IMR-90 (cell line): ENCODE data around the gene SRPK1. TPM values are rescaled to one million over a fixed set of nuclear protein-coding genes. Genes with fewer than 3 reads are reported as not detected.

Experiments used
- ATAC-seq: fragments of 200-7000 bp; cut with Tn5 transposase; 2 replicates; pipeline ENCODE4 v1.9.1; 2020; ENCODE audit warnings: low read depth, mild to moderate bottlenecking, moderate library complexity
- BruUV-seq: library from RNA; stranded (reverse); fragments of 400-500 nt; replicated peaks from 2 replicates; lab custom pipeline; 2021; lab: Mats Ljungman, UMichigan
- CTCF ChIA-PET: fragments of 300-600 bp; formaldehyde crosslinking; extraction: SDS; loops from one replicate; lab custom pipeline; 2021; ENCODE audit warnings: antibody characterized with exemption; lab: Yijun Ruan, JAX
- POLR2A ChIA-PET: fragments of 300-600 bp; sonication (Branson Sonifier 250); formaldehyde crosslinking; loops from one replicate; lab custom pipeline; 2022; ENCODE audit warnings: antibody characterized with exemption; ENCODE audit not compliant: unreplicated experiment; lab: Charles Lee
- DNase-seq: peaks from one replicate; pipeline ENCODE4 v3.0.0; 2013
- H2AFZ ChIP-seq: replicated peaks from 2 replicates; pipeline ENCODE3; 2013; ENCODE audit warnings: low read length, mild to moderate bottlenecking; ENCODE audit not compliant: poor library complexity
- H2AK5ac ChIP-seq: 2 replicates; pipeline ENCODE4 v1.6.1; 2013; ENCODE audit warnings: low read depth, low read length, inconsistent platforms
- H2AK9ac ChIP-seq: replicated peaks from 2 replicates; pipeline ENCODE3; 2013; ENCODE audit warnings: mild to moderate bottlenecking, low read depth, low read length, moderate library complexity; ENCODE audit not compliant: poor library complexity
- H2BK120ac ChIP-seq: 2 replicates; pipeline ENCODE4 v1.6.1; 2013; ENCODE audit warnings: low read depth, low read length, inconsistent platforms
- H2BK15ac ChIP-seq: 3 replicates; pipeline ENCODE4 v1.6.1; 2013; ENCODE audit warnings: low read depth, low read length, inconsistent platforms
- H2BK20ac ChIP-seq: 2 replicates; pipeline ENCODE4 v1.6.1; 2013; ENCODE audit warnings: low read depth, mild to moderate bottlenecking, inconsistent platforms, low read length, moderate library complexity
- H2BK5ac ChIP-seq: 2 replicates; pipeline ENCODE4 v1.6.1; 2013; ENCODE audit warnings: mild to moderate bottlenecking, low read depth, low read length, inconsistent platforms; ENCODE audit not compliant: poor library complexity, severe bottlenecking
- H3K14ac ChIP-seq: replicated peaks from 2 replicates; pipeline ENCODE4 v1.6.1; 2013; ENCODE audit warnings: low read depth, low read length, inconsistent platforms
- H3K18ac ChIP-seq: 2 replicates; pipeline ENCODE4 v1.6.1; 2013; ENCODE audit warnings: low read depth, low read length, control low read depth
- H3K23ac ChIP-seq: 2 replicates; pipeline ENCODE4 v1.6.1; 2013; ENCODE audit warnings: low read depth, low read length, inconsistent platforms
- H3K27ac ChIP-seq: 2 replicates; pipeline ENCODE4 v1.5.1; 2013; ENCODE audit warnings: mild to moderate bottlenecking, control low read depth, low read length; ENCODE audit not compliant: insufficient read depth
- H3K27me3 ChIP-seq: 2 replicates; pipeline ENCODE4 v1.6.1; 2013; ENCODE audit warnings: low read length; ENCODE audit not compliant: control insufficient read depth, insufficient read depth
- H3K36me3 ChIP-seq: 2 replicates; pipeline ENCODE4 v1.6.1; 2013; ENCODE audit warnings: low read length, mixed read lengths; ENCODE audit not compliant: control insufficient read depth, insufficient read depth
- H3K4ac ChIP-seq: 2 replicates; pipeline ENCODE4 v1.6.1; 2013; ENCODE audit warnings: low read depth, low read length, inconsistent platforms
- H3K4me1 ChIP-seq: 2 replicates; pipeline ENCODE4 v1.6.1; 2013; ENCODE audit warnings: low read length, mixed read lengths; ENCODE audit not compliant: control insufficient read depth, insufficient read depth
- H3K4me2 ChIP-seq: 2 replicates; pipeline ENCODE4 v1.6.1; 2013; ENCODE audit warnings: low read depth, mild to moderate bottlenecking, control low read depth, low read length, moderate library complexity
- H3K4me3 ChIP-seq: 2 replicates; pipeline ENCODE4 v1.5.1; 2013; ENCODE audit warnings: low read depth, mild to moderate bottlenecking, control low read depth, low read length, moderate library complexity; ENCODE audit not compliant: insufficient read depth
- H3K56ac ChIP-seq: 2 replicates; pipeline ENCODE4 v1.6.1; 2013; ENCODE audit warnings: low read length, inconsistent platforms; ENCODE audit not compliant: insufficient read depth; ENCODE audit errors: extremely low read depth
- H3K79me1 ChIP-seq, 2 experiments: 2 replicates each; pipeline ENCODE4 v1.6.1; 2013; ENCODE audit warnings: low read length in 2 of 2, inconsistent platforms in 1 of 2, low read depth in 1 of 2
- H3K9ac ChIP-seq: 2 replicates; pipeline ENCODE4 v1.6.1; 2013; ENCODE audit warnings: low read depth, low read length, control low read depth
- H3K9me1 ChIP-seq: 2 replicates; pipeline ENCODE4 v1.6.1; 2013; ENCODE audit warnings: low read length, inconsistent platforms; ENCODE audit not compliant: insufficient read depth
- H3K9me3 ChIP-seq: 2 replicates; pipeline ENCODE4 v1.6.1; 2013; ENCODE audit warnings: low read length; ENCODE audit not compliant: control insufficient read depth, insufficient read depth
- H4K20me1 ChIP-seq: 2 replicates; pipeline ENCODE4 v1.6.1; 2013; ENCODE audit warnings: low read length, inconsistent platforms; ENCODE audit not compliant: insufficient read depth
- H4K5ac ChIP-seq: 2 replicates; pipeline ENCODE4 v1.6.1; 2013; ENCODE audit warnings: mild to moderate bottlenecking, low read depth, low read length, control low read depth
- H4K8ac ChIP-seq, 2 experiments: 2 replicates each; pipeline ENCODE4 v1.6.1; 2013; ENCODE audit warnings: low read depth in 2 of 2, low read length in 2 of 2, control low read depth in 1 of 2, inconsistent platforms in 1 of 2
- H4K91ac ChIP-seq: 2 replicates; pipeline ENCODE4 v1.6.1; 2013; ENCODE audit warnings: low read depth, low read length, inconsistent platforms; ENCODE audit not compliant: insufficient read depth
- CEBPB ChIP-seq: IDR thresholded peaks from 2 replicates; pipeline ENCODE4 v1.6.1; 2012; ENCODE audit warnings: low read depth, low read length, improper control_type of control experiment
- CHD1 ChIP-seq: IDR thresholded peaks from 2 replicates; pipeline ENCODE4 v1.6.1; 2012; ENCODE audit warnings: low read depth, low read length, improper control_type of control experiment
- MAFK ChIP-seq: IDR thresholded peaks from 2 replicates; pipeline ENCODE4 v1.6.1; 2012; ENCODE audit warnings: low read depth, low read length, improper control_type of control experiment
- MAZ ChIP-seq: IDR thresholded peaks from 2 replicates; pipeline ENCODE4 v1.6.1; 2012; ENCODE audit warnings: low read depth, mild to moderate bottlenecking, low read length, improper control_type of control experiment, moderate library complexity, borderline replicate concordance
- MXI1 ChIP-seq: IDR thresholded peaks from 2 replicates; pipeline ENCODE4 v1.6.1; 2012; ENCODE audit warnings: low read depth, mild to moderate bottlenecking, low read length, moderate library complexity, borderline replicate concordance
- NFE2L2 ChIP-seq: fragments of 150-350 bp; IDR thresholded peaks from 2 replicates; pipeline ENCODE4 v1.6.1; 2016; ENCODE audit warnings: low read depth, mild to moderate bottlenecking, low read length
- POLR2A ChIP-seq: IDR thresholded peaks from 2 replicates; pipeline ENCODE4 v1.6.1; 2012; ENCODE audit warnings: mild to moderate bottlenecking, low read depth, low read length
- RAD21 ChIP-seq: IDR thresholded peaks from 2 replicates; pipeline ENCODE4 v1.6.1; 2012; ENCODE audit warnings: low read length, improper control_type of control experiment
- RCOR1 ChIP-seq: IDR thresholded peaks from 2 replicates; pipeline ENCODE4 v1.6.1; 2012; ENCODE audit warnings: mild to moderate bottlenecking, low read length, improper control_type of control experiment; ENCODE audit not compliant: insufficient replicate concordance
- RFX5 ChIP-seq: IDR thresholded peaks from 2 replicates; pipeline ENCODE4 v1.8.0; 2012; ENCODE audit warnings: low read depth, mild to moderate bottlenecking, low read length, moderate library complexity
- SMC3 ChIP-seq: fragments of 150-350 bp; IDR thresholded peaks from 2 replicates; pipeline ENCODE4 v1.6.1; 2016; ENCODE audit warnings: low read depth, mild to moderate bottlenecking, antibody characterized with exemption, low read length, moderate library complexity
- USF2 ChIP-seq: fragments of 150-350 bp; IDR thresholded peaks from 2 replicates; pipeline ENCODE4 v1.6.1; 2017; ENCODE audit warnings: mild to moderate bottlenecking, antibody characterized with exemption, low read length, low read depth
- dilution Hi-C: fragments of 300-500 bp; cut with HindIII; formaldehyde crosslinking; loops from one replicate; pipeline ENCODE4 v1.14.3; 2018; ENCODE audit warnings: low sequenced_read_pairs; ENCODE audit not compliant: unreplicated experiment
- in situ Hi-C: fragments of 300-500 bp; cut with MboI; formaldehyde crosslinking; loops from 3 replicates; pipeline ENCODE4 v1.14.3; 2019; ENCODE audit warnings: low sequenced_read_pairs, inconsistent platforms, mixed read lengths
- intact Hi-C: fragments of 100-400 bp; cut with micrococcal nuclease; formaldehyde crosslinking; loops from 2 replicates; pipeline ENCODE4 v1.10.0; 2022
- polyA plus RNA-seq, 3 experiments: library from polyadenylated mRNA; depleted of rRNA; stranded (reverse); fragments of >200 nt; gene quantifications; 2 replicates each; pipeline ENCODE4 v1.2.3, GENCODE V29; 2012; ENCODE audit warnings: low replicate concordance in 1 of 3
- total RNA-seq: library from RNA; depleted of rRNA; stranded (reverse); fragments of >200 nt; gene quantifications from 2 replicates; pipeline ENCODE4 v1.2.3, GENCODE V29; 2012

The SRPK1 gene
- total and polyA plus RNA-seq, 2 of the 4 experiments (the other 2 are of a cell fraction), result 22.5 to 44.6 TPM

- Histone ChIP-seq H3K27ac (no peak overlapping the region), H3K9me1 (peaks cover 12% of the 10 kb centered on the region), H3K18ac (no peak overlapping the region), H3K23ac (no peak overlapping the region), H2BK120ac (no peak overlapping the region), H4K20me1 (no peaks in the 10 kb centered on the region; the same call in 1 of the 2 replicates), H3K36me3 (peaks cover 26% of the 10 kb centered on the region), H3K27me3 (no peaks in the 10 kb centered on the region), H2AK9ac (no peak overlapping the region), H2BK20ac (no peak overlapping the region), H3K9me3 (no peaks in the 10 kb centered on the region), H3K14ac (no peak overlapping the region), H4K8ac (no peak overlapping the region), H3K79me1 (peaks cover 15 to 17% of the 10 kb centered on the region in 2 experiments), H3K4me1 (no peaks in the 10 kb centered on the region), H3K4me3 (no peak overlapping the region), H3K4me2 (no peak overlapping the region), H3K4ac (no peak overlapping the region), H3K56ac (no peak overlapping the region), H4K91ac (no peak overlapping the region), H2BK5ac (no peak overlapping the region), H2AK5ac (no peak overlapping the region), H3K9ac (no peak overlapping the region), H2AFZ (no peak overlapping the region), H2BK15ac (no peak overlapping the region), H4K5ac (no peak overlapping the region)
- dilution Hi-C loops (no loop called here), intact Hi-C loops (loop anchor here (10.0 kb wide), 1 partner anchor 237 kb away; no protein-coding TSS in a partner anchor), in situ Hi-C loops (no loop called here)
- CTCF ChIA-PET, result interaction anchor here (0.6 kb wide), 1 partner anchor 15 kb away, joined by 8 read pairs; no protein-coding TSS in a partner anchor
- POLR2A ChIA-PET, result no interaction called here
- ATAC-seq (no peak), DNase-seq (no peak)
- TF ChIP-seq NFE2L2 (no peak), CHD1 (no peak), MAFK (no peak), USF2 (no peak), MAZ (no peak), POLR2A (no peak), CEBPB (no peak), SMC3 (no peak), RCOR1 (no peak), RFX5 (no peak), RAD21 (no peak), MXI1 (no peak)
- BruUV-seq, result no TSS peak
Measured at GRCh38 chr6:35857853-35858252, 63.0 kb downstream of the SRPK1 start.
